DMS53 treated with DMSO at 0.1 percent for 48 hours (cell line): ENCODE data around the gene HEATR5B.

ENCODE experiments used
- DNase-seq: peaks from one replicate; lab custom pipeline; 2025; ENCODE audit not compliant: unreplicated experiment; lab: John Stamatoyannopoulos, UW

The HEATR5B gene

DNA sequence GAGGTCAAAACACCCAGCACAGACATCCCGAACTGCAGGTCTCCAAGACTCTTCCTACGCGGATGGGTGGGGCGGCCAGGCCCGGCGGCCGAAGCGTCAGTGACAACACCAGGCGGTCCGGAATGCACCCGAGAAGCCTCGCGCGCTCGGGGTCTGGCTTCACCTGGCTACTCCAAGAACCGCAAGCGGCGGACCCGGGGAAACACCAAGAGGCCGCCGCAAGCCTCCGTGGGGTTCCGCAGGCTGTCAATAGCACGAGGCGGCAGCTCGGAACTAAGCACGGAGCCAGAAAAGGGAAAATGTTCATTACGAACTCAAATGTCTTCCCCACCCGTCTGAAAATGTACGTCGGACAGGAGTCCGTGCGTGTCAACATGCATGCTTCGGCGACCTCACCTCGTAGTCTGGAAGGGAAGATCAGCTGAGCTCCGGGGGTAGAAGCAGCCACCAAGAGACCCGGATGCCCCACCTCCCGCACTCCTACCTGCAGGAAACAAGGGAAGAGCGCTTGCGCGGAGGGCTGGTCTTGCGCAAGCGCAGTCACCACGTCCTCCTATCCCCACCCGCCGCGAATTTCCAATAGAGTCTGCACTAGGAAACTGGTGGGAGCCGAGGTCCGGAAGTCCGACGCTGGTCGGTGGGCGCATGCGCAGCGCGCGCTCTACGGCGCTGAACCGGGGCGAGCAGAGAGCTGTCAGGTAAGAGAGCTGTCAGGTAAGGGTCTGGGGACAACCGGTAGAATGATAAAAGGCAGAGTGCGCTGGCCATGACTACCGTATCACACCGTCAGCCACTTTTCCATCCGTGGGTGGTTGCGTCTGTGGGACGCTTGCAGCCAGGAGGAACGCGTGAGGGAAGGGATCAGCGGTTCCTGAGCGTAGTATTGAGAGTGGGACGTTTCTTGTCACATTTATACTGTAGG is at the start of gene HEATR5B, which contains the start of gene GPATCH11:
TSS of gene HEATR5B (minus strand) at position 500 of the 922 bp plus-strand sequence. CDS start 958 bp downstream, outside the sequence.
TSS of gene GPATCH11 (plus strand) at position 646 of the 922 bp plus-strand sequence. CDS start 3,864 bp downstream, outside the sequence.
- DNase-seq = peak; percentile 91

DNA sequence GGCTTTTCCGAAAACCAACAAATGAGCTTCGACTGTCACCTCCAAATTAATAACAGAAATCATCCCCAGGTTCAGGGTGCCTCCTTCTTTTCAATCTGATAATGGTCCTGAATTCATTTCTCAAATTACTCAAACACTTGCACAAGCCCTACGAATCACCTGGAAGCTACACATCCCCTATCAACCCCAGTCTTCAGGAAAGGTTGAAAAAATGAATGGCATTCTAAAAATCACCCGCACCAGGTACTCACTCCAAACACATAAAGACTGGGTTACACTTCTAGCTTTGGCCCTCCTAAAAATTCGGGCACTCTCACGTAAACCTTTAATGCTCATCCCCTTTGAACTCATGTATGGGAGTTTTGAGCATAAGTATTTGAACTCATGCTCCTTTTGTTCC is 48.7 kb upstream of the HEATR5B start:
- no peak for DNase-seq

- no peak for DNase-seq
These were observed 41.2 kb upstream of the HEATR5B start for GRCh38 chr2:37125416-37125815.

DNA sequence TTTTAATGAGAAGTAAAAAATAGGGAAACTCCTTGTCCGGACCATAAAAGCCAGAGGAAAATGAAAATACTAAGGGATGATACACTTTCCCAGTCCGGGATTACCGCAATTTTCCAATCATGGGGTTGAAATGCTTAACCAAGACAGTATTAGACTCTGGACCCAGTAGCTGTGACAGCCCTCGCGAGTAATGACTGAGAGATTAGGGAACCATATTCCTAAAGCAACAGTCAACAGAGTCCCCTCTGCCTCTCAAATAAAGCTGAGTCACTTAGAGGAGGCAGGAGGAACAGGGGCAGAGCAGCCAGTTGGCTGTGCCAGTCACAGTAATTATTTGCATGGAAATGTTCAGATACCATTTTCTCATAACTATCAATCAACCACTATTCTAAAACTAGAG is 35.0 kb upstream of the HEATR5B start:
- DNase-seq = no peak

DNA sequence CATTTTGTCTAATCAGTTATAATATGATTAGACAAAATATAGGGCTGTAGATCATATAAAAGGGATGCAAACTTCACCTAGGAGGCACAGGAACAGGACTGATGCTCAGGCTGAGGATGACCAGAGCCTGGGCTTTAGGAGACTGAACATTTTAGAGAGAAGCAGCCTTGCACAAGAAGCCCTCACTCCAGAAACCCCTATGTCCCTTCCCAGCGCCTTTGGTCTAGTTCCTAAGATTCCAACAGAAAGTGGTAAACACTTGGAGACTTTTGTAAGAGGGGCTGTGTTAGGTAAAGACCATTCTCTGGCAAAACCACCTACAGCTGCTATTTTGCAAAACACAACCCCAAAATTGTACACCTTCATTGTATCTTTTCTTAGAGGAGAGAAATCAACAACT is 33.4 kb upstream of the HEATR5B start:
- DNase-seq = no peak

GRCh38 chr2:37111958-37112357 is 27.8 kb upstream of the HEATR5B start:
- no peak for DNase-seq

- DNase-seq = no peak
These were observed 26.4 kb upstream of the HEATR5B start for GRCh38 chr2:37110306-37111212.

GRCh38 chr2:37109523-37109922 is 25.4 kb upstream of the HEATR5B start:
- no peak for DNase-seq

GRCh38 chr2:37105150-37105549 is 21.0 kb upstream of the HEATR5B start:
- DNase-seq = no peak

DNA sequence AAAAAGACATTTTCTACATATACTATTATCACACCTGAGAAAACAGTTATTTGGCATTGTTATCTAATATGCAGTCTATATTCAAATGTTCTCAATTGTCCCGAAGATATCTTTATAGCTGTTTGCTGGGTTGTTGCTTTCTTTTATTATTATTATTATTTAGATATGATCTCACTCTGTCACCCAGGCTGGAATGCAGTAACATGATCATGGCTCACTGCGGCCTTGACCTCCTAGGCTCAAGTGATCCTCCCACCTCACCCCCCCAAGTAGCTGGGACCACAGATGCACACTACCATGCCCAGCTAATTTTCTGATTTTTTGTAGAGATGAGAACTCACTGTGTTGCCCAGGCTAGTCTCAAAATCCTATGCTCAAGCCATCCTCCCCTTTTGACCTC is 20.0 kb upstream of the HEATR5B start:
- DNase-seq = no peak

DNA sequence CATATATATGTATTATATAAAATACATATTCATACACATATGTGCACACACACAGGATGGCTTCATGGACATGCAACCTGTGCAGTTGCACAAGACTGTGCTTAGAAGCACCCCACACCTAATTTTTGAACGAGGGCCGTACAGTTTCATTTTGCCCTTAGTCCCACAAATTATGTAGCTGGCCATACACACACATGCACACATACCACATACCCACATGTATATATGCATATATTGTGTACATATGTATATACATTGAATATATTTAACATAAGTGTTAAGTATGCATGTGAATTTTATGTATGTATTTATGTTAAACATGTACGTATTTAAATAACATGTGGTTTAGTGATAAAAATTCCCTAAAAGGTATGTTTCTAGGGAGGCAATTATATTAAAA is 18.4 kb upstream of the HEATR5B start:
- DNase-seq = no peak

DNA sequence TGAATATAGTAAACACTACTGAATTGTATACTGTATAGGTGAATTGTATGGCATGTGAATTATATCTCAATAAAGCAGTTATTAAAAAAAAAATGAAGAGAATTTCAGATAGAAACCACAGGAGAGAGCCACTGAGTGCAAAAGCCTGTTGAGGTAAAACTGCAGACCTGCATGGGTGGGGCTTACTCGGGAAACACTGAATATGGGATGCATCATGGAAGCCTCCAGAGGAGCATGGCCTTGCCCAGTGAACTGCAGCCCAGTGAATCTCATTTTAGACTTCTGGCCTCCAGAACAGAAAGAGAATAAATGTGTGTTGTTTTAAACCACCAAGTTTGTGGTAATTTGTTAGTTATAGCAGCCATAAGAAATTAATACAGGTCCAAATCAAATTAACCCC is 15.9 kb upstream of the HEATR5B start:
- no peak for DNase-seq

DNA sequence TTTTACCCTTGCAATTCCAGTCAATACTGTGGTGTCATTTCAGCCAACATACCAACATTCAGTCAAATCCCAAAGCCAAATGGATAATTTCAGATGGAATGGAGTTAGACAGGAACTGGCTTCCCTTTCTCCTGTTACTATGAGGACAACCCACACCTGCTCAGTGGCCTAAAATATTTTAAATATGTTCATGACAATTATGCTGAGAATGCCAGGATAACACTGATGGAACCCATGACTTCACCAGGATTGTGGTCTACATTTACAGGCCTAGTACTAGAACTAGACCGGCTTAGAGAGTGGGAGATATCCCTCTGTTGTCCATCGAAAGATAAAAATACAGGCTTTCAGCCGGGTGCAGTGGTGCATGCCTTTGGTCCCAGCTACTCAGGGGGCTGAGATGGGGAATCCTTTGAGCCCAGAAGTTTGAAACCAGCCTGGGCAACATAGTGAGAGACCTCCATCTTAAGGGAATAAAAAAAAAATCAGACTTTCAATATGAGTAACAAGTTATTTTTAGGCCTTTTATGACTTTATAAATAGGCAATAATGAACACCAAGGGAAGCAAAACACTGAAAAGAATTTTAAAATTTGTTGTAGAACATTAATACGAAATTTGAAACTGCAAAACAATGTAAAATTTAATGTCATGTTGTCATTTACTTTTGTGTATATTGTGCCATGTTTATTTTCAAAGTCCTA is 14.4 kb upstream of the HEATR5B start:
- DNase-seq = no peak

DNA sequence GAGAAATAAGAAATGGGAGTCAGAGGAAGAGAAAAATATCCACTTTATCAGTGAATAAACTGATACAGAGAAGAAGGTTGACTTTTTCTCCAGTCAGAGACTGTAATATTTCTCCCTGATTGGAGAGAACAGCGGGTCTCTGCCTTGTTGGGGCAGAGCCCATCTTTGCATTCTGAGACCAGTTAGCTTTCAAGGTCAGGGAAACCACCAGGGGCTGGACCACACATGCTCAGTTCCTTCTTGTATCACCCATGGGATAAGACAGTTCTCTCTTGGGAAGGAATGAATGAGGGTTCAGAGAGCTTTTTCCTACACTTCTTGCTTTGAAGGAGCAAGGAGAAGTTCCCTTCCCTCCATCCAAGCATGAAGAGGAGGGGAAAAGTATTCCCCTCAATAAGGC is 12.4 kb upstream of the HEATR5B start:
- no peak for DNase-seq

- no peak for DNase-seq
These were observed 7.7 kb upstream of the HEATR5B start for GRCh38 chr2:37091873-37092272.

DNA sequence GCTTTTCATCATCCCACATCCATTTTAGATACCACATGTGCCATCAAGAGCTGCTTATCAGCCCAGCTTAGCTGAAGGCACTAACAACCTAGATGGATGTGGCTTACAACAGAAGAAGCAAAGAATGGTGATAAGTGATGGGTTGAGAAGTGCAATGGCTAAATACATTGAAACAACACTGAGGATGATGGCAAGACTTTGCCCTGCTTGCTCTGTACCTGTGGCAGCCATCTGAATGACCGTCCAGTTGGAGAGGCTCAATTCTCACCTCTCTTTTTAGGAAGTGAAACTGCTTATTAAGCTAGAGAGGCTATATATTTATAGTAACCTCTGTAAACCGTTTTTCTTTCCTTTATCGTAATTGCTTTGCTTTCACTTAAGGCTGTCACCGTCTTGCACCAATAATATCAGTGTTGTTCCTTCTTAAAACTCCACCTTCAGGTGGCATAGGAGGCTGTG is 5.9 kb upstream of the HEATR5B start:
- DNase-seq = no peak

DNA sequence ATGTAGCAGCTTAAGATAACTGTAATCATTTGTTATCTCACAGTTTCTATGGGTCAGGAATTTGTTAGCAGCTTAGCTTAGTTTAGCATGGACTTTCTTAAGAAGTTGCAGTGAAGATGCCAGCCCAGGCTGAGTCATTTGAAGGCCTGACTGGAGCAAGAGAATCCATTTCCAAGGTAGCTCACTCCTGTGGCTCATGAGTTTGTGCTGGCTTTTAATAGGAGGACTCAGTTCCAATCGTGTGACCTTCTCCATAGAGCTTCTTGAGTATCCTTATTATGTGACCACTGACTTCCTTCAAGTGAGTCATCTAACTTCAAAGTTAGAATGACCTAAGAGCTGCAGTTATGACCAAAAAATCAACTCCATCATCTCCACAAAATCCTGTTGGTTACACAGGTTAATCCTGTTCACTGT is 1.6 kb upstream of the HEATR5B start:
- no peak for DNase-seq

DNA sequence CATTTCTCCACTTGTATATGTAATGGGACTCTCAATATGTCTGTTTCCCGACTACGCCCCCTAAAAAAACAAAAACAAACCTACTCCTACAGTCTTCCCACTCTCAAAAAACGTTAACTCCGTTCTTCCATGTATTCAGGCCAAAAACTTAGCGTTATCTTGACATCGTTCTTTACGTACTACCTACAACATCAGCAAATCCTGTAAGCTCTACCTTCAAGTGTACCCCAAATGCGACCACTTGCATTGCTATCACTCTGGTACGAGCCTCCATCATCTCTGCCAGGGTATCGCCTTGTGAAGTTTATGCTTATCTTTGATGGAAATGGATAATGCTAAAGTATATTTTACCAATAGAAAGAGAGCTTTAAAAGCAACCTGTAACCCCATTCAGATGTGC is 625 bp upstream of the HEATR5B start:
- no peak for DNase-seq

GRCh38 chr2:37080689-37081088 is 3.5 kb downstream of the HEATR5B start:
- no peak for DNase-seq

GRCh38 chr2:37080266-37080665 is 3.9 kb downstream of the HEATR5B start:
- DNase-seq = no peak

GRCh38 chr2:37070931-37071330 is 13.2 kb downstream of the HEATR5B start:
- no peak for DNase-seq
